PC-3 (cell line): ENCODE data around the gene CDHR5. TPM values are rescaled to one million over a fixed set of nuclear protein-coding genes. Genes with fewer than 3 reads are reported as not detected.

Experiments
- ATAC-seq: fragments of 200-7000 bp; cut with Tn5 transposase; 2 replicates; pipeline ENCODE4 v1.9.1; 2020; ENCODE audit warnings: mild to moderate bottlenecking, moderate library complexity
- BruUV-seq: library from RNA; stranded (reverse); fragments of 400-500 nt; replicated peaks from 2 replicates; lab custom pipeline; 2021; lab: Mats Ljungman, UMichigan
- CTCF ChIA-PET: fragments of 300-600 bp; sonication (Branson Sonifier 250); formaldehyde crosslinking; loops from one replicate; lab custom pipeline; 2022; ENCODE audit warnings: antibody characterized with exemption; lab: Charles Lee
- POLR2A ChIA-PET: fragments of 300-600 bp; sonication (Branson Sonifier 250); formaldehyde crosslinking; loops from one replicate; lab custom pipeline; 2022; ENCODE audit warnings: antibody characterized with exemption; ENCODE audit not compliant: unreplicated experiment; lab: Charles Lee
- DNase-seq: peaks from one replicate; pipeline ENCODE4 v3.0.0-alpha.2; 2015
- H2AFZ ChIP-seq: fragments of 300-600 bp; sonication (generic); 2 replicates; pipeline ENCODE4 v1.6.0; 2016; ENCODE audit warnings: antibody characterized with exemption, low read length
- H3F3A ChIP-seq: fragments of 300-600 bp; sonication (generic); one replicate; pipeline ENCODE4 v1.6.0; 2017; ENCODE audit warnings: antibody characterized with exemption, low read length, control low read depth, mild to moderate bottlenecking; ENCODE audit not compliant: unreplicated experiment
- H3K27ac ChIP-seq: fragments of 300-600 bp; sonication (generic); 2 replicates; pipeline ENCODE4 v1.5.1; 2016; ENCODE audit warnings: mild to moderate bottlenecking, low read length
- H3K27me3 ChIP-seq: fragments of 300-600 bp; sonication (generic); 2 replicates; pipeline ENCODE4 v1.6.1; 2016; ENCODE audit warnings: low read length, mixed read lengths
- H3K36me3 ChIP-seq: fragments of 300-600 bp; sonication (generic); 2 replicates; pipeline ENCODE4 v1.6.1; 2016; ENCODE audit warnings: low read depth, mixed run types, low read length, mixed read lengths
- H3K4me1 ChIP-seq: fragments of 300-600 bp; sonication (generic); 2 replicates; pipeline ENCODE4 v1.5.1; 2016; ENCODE audit warnings: low read length; ENCODE audit not compliant: insufficient read depth
- H3K4me2 ChIP-seq: fragments of 300-600 bp; sonication (generic); 2 replicates; pipeline ENCODE4 v1.6.0; 2016; ENCODE audit warnings: low read length
- H3K4me3 ChIP-seq: fragments of 300-600 bp; sonication (generic); 2 replicates; pipeline ENCODE4 v1.5.1; 2016; ENCODE audit warnings: mild to moderate bottlenecking, low read length, mixed read lengths
- H3K79me2 ChIP-seq: fragments of 300-600 bp; sonication (generic); 2 replicates; pipeline ENCODE4 v1.6.1; 2017; ENCODE audit warnings: low read length, mixed read lengths
- H3K9ac ChIP-seq: fragments of 300-600 bp; sonication (generic); 2 replicates; pipeline ENCODE4 v1.6.0; 2016; ENCODE audit warnings: mild to moderate bottlenecking, low read length
- H3K9me2 ChIP-seq: fragments of 300-600 bp; sonication (generic); replicated peaks from 2 replicates; pipeline ENCODE4 v1.6.1; 2016; ENCODE audit warnings: mixed run types, low read length, mixed read lengths
- H3K9me3 ChIP-seq: fragments of 300-600 bp; sonication (generic); 2 replicates; pipeline ENCODE4 v1.6.1; 2016; ENCODE audit warnings: low read length, mixed read lengths
- H4K20me1 ChIP-seq: fragments of 300-600 bp; sonication (generic); 2 replicates; pipeline ENCODE4 v1.6.1; 2016; ENCODE audit warnings: low read length, mixed read lengths
- CTCF ChIP-seq: fragments of 300-600 bp; sonication (generic); conservative IDR thresholded peaks from 2 replicates; pipeline ENCODE4 v1.5.1; 2017; ENCODE audit warnings: antibody characterized with exemption, low read depth, mild to moderate bottlenecking, low read length
- EZH2 ChIP-seq: fragments of 300-600 bp; sonication (generic); IDR thresholded peaks from one replicate; pipeline ENCODE4 v1.6.1; 2017; ENCODE audit warnings: antibody characterized with exemption, mild to moderate bottlenecking, low read length; ENCODE audit not compliant: unreplicated experiment
- EZH2phosphoT487 ChIP-seq: fragments of 300-600 bp; sonication (generic); IDR thresholded peaks from 2 replicates; pipeline ENCODE4 v1.6.1; 2018; ENCODE audit warnings: mild to moderate bottlenecking, antibody characterized with exemption, low read length, borderline replicate concordance
- intact Hi-C: fragments of 100-400 bp; cut with micrococcal nuclease; formaldehyde crosslinking; loops from 2 replicates; pipeline ENCODE4 v1.9.0; 2023
- total RNA-seq: library from RNA; depleted of rRNA; stranded (reverse); fragments of >200 nt; gene quantifications from 2 replicates; pipeline ENCODE4 v1.2.3, GENCODE V29; 2014

CDHR5 gene
- total RNA-seq, 1 experiment from 2014 or later = not detected

- ChIA-PET POLR2A (no interaction called here), CTCF (no interaction called here)
- Histone ChIP-seq H3K36me3 (peaks cover 42% of the 10 kb centered on the region), H3K27ac (no peak overlapping the region), H2AFZ (no peak overlapping the region), H4K20me1 (peaks cover 10% of the 10 kb centered on the region; the same call in 1 of the 2 replicates), H3K9me2 (no peaks in the 10 kb centered on the region), H3K4me2 (no peak overlapping the region), H3K4me1 (no peaks in the 10 kb centered on the region), H3K27me3 (no peaks in the 10 kb centered on the region), H3K9me3 (no peaks in the 10 kb centered on the region), H3K9ac (no peak overlapping the region), H3F3A (no peaks in the 10 kb centered on the region), H3K4me3 (no peak overlapping the region), H3K79me2 (peaks cover 32% of the 10 kb centered on the region)
- ATAC-seq (no peak), DNase-seq (no peak)
- BruUV-seq = no TSS peak
- TF ChIP-seq EZH2phosphoT487 = no peak
- no peak for TF ChIP-seq EZH2
- no peak for TF ChIP-seq CTCF
- intact Hi-C loops = no loop called here
Observed at GRCh38 chr11:587546-587945, 37.2 kb downstream of the CDHR5 start.

GRCh38 chr11:586376-587316 is 38.1 kb downstream of the CDHR5 start:
- H3K9me3 ChIP-seq = no peaks in the 10 kb centered on the region
- H3K27me3 ChIP-seq = no peaks in the 10 kb centered on the region
- H2AFZ ChIP-seq = no peak overlapping the region
- intact Hi-C loops = no loop called here
- peaks cover 39% of the 10 kb centered on the region for H3K79me2 ChIP-seq
- H3F3A ChIP-seq = no peaks in the 10 kb centered on the region
- H3K4me3 ChIP-seq = no peak overlapping the region
- no peak overlapping the region for H3K4me2 ChIP-seq
- ATAC-seq (no peak), DNase-seq (no peak)
- ChIA-PET CTCF (no interaction called here), POLR2A (no interaction called here)
- H3K9me2 ChIP-seq = no peaks in the 10 kb centered on the region
- no peak overlapping the region for H3K9ac ChIP-seq
- no peak overlapping the region for H3K27ac ChIP-seq
- peaks cover 12% of the 10 kb centered on the region for H4K20me1 ChIP-seq
- TF ChIP-seq CTCF (no peak), EZH2phosphoT487 (no peak), EZH2 (no peak)
- no peaks in the 10 kb centered on the region for H3K4me1 ChIP-seq
- H3K36me3 ChIP-seq = peaks cover 42% of the 10 kb centered on the region
- no TSS peak for BruUV-seq

- POLR2A ChIA-PET = no interaction called here
Observed at GRCh38 chr11:584287-584686, 40.5 kb downstream of the CDHR5 start.

More at GRCh38 chr11:584287-584686, 40.5 kb downstream of the CDHR5 start:
- no peak for ATAC-seq
- intact Hi-C loops = no loop called here
- no TSS peak for BruUV-seq
- H3K4me3 ChIP-seq = no peak overlapping the region
- no peaks in the 10 kb centered on the region for H3K27me3 ChIP-seq
- H3F3A ChIP-seq = no peaks in the 10 kb centered on the region
- 0 out of 2 replicates have a peak, but pooled peaks cover 1% of the 10 kb centered on the region for H3K4me1 ChIP-seq
- DNase-seq = no peak
- H3K79me2 ChIP-seq = peaks cover 56% of the 10 kb centered on the region
- no peak overlapping the region for H2AFZ ChIP-seq
- no peak overlapping the region for H3K9ac ChIP-seq
- no peaks in the 10 kb centered on the region for H3K9me3 ChIP-seq
- no peaks in the 10 kb centered on the region for H3K9me2 ChIP-seq
- CTCF ChIA-PET = no interaction called here
- H4K20me1 ChIP-seq = peaks cover 33% of the 10 kb centered on the region
- H3K4me2 ChIP-seq = no peak overlapping the region
- TF ChIP-seq EZH2 (no peak), EZH2phosphoT487 (no peak), CTCF (no peak)
- no peak overlapping the region for H3K27ac ChIP-seq
- peaks cover 28% of the 10 kb centered on the region for H3K36me3 ChIP-seq
